ENCODE results near the gene NDUFB4.
"Not testable (repeated sequence)": the region's sequence is repeated elsewhere in the genome, so short reads cannot be mapped to it uniquely, and the experiment has no call there.

NDUFB4 gene

GRCh38 chr3:120625159-120625586 lies 29.0 kb downstream of the NDUFB4 start:
- Histone ChIP-seq H3K27me3 (ENCODE audit: insufficient read depth, insufficient read length) (no peaks in the 10 kb centered on the region), H3K9ac (ENCODE audit: insufficient read length, low read depth) (no peak overlapping the region), H3K36me3 (ENCODE audit: insufficient read depth, insufficient read length, low read length) (no peaks in the 10 kb centered on the region), H3K9me3 (ENCODE audit: insufficient read depth, low read length) (peaks cover 26% of the 10 kb centered on the region), H3K4me3 (ENCODE audit: insufficient read length, low read depth) (no peak overlapping the region), H3K4me1 (ENCODE audit: insufficient read depth, insufficient read length) (no peaks in the 10 kb centered on the region)
- DNase-seq (ENCODE audit: low read depth, low spot score): no peak
- no peak for TF ChIP-seq YY1 (IDR thresholded peaks at IDR 0.05; ENCODE audit: insufficient read depth, insufficient read length)

- no peak for TF ChIP-seq SUZ12 (IDR thresholded peaks at IDR 0.05; ENCODE audit: extremely low read depth, insufficient read depth, insufficient read length)
- TF ChIP-seq ZNF274 (IDR thresholded peaks at IDR 0.05; ENCODE audit: low read depth, low read length): no peak
- TF ChIP-seq YY1 (IDR thresholded peaks at IDR 0.05; ENCODE audit: insufficient read depth, insufficient read length): no peak
- Histone ChIP-seq H3K9me3 (ENCODE audit: insufficient read depth, low read length) (0 out of 2 replicates have a peak, but pooled peaks cover 10% of the 10 kb centered on the region), H3K4me1 (ENCODE audit: insufficient read depth, insufficient read length) (no peaks in the 10 kb centered on the region), H3K4me3 (ENCODE audit: insufficient read length, low read depth) (no peak overlapping the region), H3K27me3 (ENCODE audit: insufficient read depth, insufficient read length) (no peaks in the 10 kb centered on the region), H3K9ac (ENCODE audit: insufficient read length, low read depth) (no peak overlapping the region), H3K36me3 (ENCODE audit: insufficient read depth, insufficient read length, low read length) (no peaks in the 10 kb centered on the region)
- no peak for DNase-seq (ENCODE audit: low read depth, low spot score)
Measured at GRCh38 chr3:120634539-120634938, 38.4 kb downstream of the NDUFB4 start.

GRCh38 chr3:120636795-120637401 lies 40.8 kb downstream of the NDUFB4 start:
- Histone ChIP-seq H3K4me1 (ENCODE audit: insufficient read depth, insufficient read length) (no peaks in the 10 kb centered on the region), H3K9ac (ENCODE audit: insufficient read length, low read depth) (no peak overlapping the region), H3K9me3 (ENCODE audit: insufficient read depth, low read length) (0 out of 2 replicates have a peak, but pooled peaks cover 10% of the 10 kb centered on the region), H3K27me3 (ENCODE audit: insufficient read depth, insufficient read length) (no peaks in the 10 kb centered on the region), H3K4me3 (ENCODE audit: insufficient read length, low read depth) (no peak overlapping the region), H3K36me3 (ENCODE audit: insufficient read depth, insufficient read length, low read length) (no peaks in the 10 kb centered on the region)
- no peak for DNase-seq (ENCODE audit: low read depth, low spot score)
- TF ChIP-seq SUZ12 (IDR thresholded peaks at IDR 0.05; ENCODE audit: extremely low read depth, insufficient read depth, insufficient read length) (no peak), YY1 (IDR thresholded peaks at IDR 0.05; ENCODE audit: insufficient read depth, insufficient read length) (no peak), ZNF274 (IDR thresholded peaks at IDR 0.05; ENCODE audit: low read depth, low read length) (no peak)

- no peak overlapping the region for H3K4me3 ChIP-seq (ENCODE audit: insufficient read length, low read depth)
- no peaks in the 10 kb centered on the region for H3K27me3 ChIP-seq (ENCODE audit: insufficient read depth, insufficient read length)
- no peak for DNase-seq (ENCODE audit: low read depth, low spot score)
- TF ChIP-seq ZNF274 (IDR thresholded peaks at IDR 0.05; ENCODE audit: low read depth, low read length) (no peak), YY1 (IDR thresholded peaks at IDR 0.05; ENCODE audit: insufficient read depth, insufficient read length) (no peak), SUZ12 (IDR thresholded peaks at IDR 0.05; ENCODE audit: extremely low read depth, insufficient read depth, insufficient read length) (no peak)
- H3K9ac ChIP-seq (ENCODE audit: insufficient read length, low read depth): no peak overlapping the region
- 0 out of 2 replicates have a peak, but pooled peaks cover 10% of the 10 kb centered on the region for H3K9me3 ChIP-seq (ENCODE audit: insufficient read depth, low read length)
- H3K36me3 ChIP-seq (ENCODE audit: insufficient read depth, insufficient read length, low read length): no peaks in the 10 kb centered on the region
- no peaks in the 10 kb centered on the region for H3K4me1 ChIP-seq (ENCODE audit: insufficient read depth, insufficient read length)
Measured at GRCh38 chr3:120637851-120638559, 41.9 kb downstream of the NDUFB4 start.

GRCh38 chr3:120638820-120639219 lies 42.7 kb downstream of the NDUFB4 start:
- DNase-seq (ENCODE audit: low read depth, low spot score); H3K4me3 ChIP-seq (ENCODE audit: insufficient read length, low read depth); H3K36me3 ChIP-seq (ENCODE audit: insufficient read depth, insufficient read length, low read length); H3K4me1 ChIP-seq (ENCODE audit: insufficient read depth, insufficient read length); H3K9ac ChIP-seq (ENCODE audit: insufficient read length, low read depth); H3K27me3 ChIP-seq (ENCODE audit: insufficient read depth, insufficient read length): not testable (repeated sequence)
- H3K9me3 ChIP-seq (ENCODE audit: insufficient read depth, low read length): 0 out of 2 replicates have a peak, but pooled peaks cover 10% of the 10 kb centered on the region

- no peaks in the 10 kb centered on the region for H3K27me3 ChIP-seq (ENCODE audit: insufficient read depth, insufficient read length)
- no peaks in the 10 kb centered on the region for H3K4me1 ChIP-seq (ENCODE audit: insufficient read depth, insufficient read length)
- DNase-seq (ENCODE audit: low read depth, low spot score): no peak
- no peak overlapping the region for H3K4me3 ChIP-seq (ENCODE audit: insufficient read length, low read depth)
- no peak overlapping the region for H3K9ac ChIP-seq (ENCODE audit: insufficient read length, low read depth)
- no peaks in the 10 kb centered on the region for H3K36me3 ChIP-seq (ENCODE audit: insufficient read depth, insufficient read length, low read length)
- 0 out of 2 replicates have a peak, but pooled peaks cover 10% of the 10 kb centered on the region for H3K9me3 ChIP-seq (ENCODE audit: insufficient read depth, low read length)
- TF ChIP-seq YY1 (IDR thresholded peaks at IDR 0.05; ENCODE audit: insufficient read depth, insufficient read length): no peak
Measured at GRCh38 chr3:120640231-120640630, 44.1 kb downstream of the NDUFB4 start.

GRCh38 chr3:120641696-120642246 lies 45.6 kb downstream of the NDUFB4 start:
- no peak overlapping the region for H3K9ac ChIP-seq (ENCODE audit: insufficient read length, low read depth)
- H3K36me3 ChIP-seq (ENCODE audit: insufficient read depth, insufficient read length, low read length): no peaks in the 10 kb centered on the region
- H3K4me3 ChIP-seq (ENCODE audit: insufficient read length, low read depth): no peak overlapping the region
- no peak for TF ChIP-seq SUZ12 (IDR thresholded peaks at IDR 0.05; ENCODE audit: extremely low read depth, insufficient read depth, insufficient read length)
- TF ChIP-seq YY1 (IDR thresholded peaks at IDR 0.05; ENCODE audit: insufficient read depth, insufficient read length): no peak
- no peak for TF ChIP-seq ZNF274 (IDR thresholded peaks at IDR 0.05; ENCODE audit: low read depth, low read length)
- 0 out of 2 replicates have a peak, but pooled peaks cover 10% of the 10 kb centered on the region for H3K9me3 ChIP-seq (ENCODE audit: insufficient read depth, low read length)
- H3K4me1 ChIP-seq (ENCODE audit: insufficient read depth, insufficient read length): no peaks in the 10 kb centered on the region
- H3K27me3 ChIP-seq (ENCODE audit: insufficient read depth, insufficient read length): no peaks in the 10 kb centered on the region
- no peak for DNase-seq (ENCODE audit: low read depth, low spot score)
